H54 (cell line): ENCODE measurements around the gene ART3.

Experiments
- DNase-seq: peaks from one replicate; pipeline ENCODE4 v3.0.0; 2011; ENCODE audit warnings: low spot score, mixed read lengths; ENCODE audit not compliant: insufficient read length
- FAIRE-seq: peaks from 3 replicates; lab custom pipeline; 2011; peaks lifted over from hg19 to GRCh38; lab: Jason Lieb, UNC
- POLR2A ChIP-seq: IDR thresholded peaks from 2 replicates; pipeline ENCODE4 v1.6.1; 2011; ENCODE audit warnings: low read depth, mild to moderate bottlenecking, low read length

The ART3 gene

DNA sequence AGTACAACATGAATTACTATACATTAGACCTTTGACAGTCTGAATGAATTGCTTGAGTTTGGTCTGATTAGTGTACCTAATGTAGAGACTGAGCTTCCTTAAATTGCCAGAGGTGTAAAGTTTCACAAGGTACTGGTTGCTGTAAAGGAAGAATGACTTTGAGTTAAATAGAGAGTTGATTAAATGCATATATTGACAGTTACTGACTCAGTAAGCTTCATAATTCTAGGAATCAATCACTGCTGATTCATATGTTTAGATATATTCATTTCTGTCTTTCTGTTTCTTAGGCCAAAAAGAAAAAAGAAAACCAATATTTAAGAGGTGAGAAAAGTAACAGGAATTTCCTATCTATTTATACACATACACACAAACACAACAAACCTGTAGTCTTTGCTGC, 16.2 kb upstream of the ART3 start:
- no peak for FAIRE-seq
- no peak for DNase-seq

DNA sequence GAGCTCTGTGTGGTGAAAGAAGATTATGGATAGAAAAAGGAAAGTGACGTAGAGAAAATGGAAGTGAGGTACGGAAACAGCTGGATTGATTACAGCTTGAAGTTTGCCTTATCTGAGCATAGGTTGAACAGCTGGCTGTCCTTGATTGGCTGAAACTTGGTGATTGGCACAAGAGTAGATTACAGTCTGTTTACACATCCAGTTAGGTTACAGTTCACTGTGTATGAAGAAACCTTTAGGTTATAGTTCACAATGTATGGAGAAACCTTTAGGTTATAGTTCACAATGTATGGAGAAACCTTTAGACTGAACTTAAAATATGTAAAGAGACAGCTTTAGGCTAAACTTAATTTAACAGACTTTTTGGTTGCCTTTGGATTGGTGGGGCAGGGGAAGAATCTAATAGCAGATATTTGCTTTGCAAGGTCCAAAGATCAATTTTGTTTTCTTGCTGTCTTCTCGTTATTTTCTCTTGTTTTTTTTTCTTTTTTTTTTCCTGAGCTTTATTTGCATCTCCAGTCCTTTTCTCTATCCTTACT, 15.6 kb upstream of the ART3 start:
- DNase-seq (no peak), FAIRE-seq (no peak)
- no peak for TF ChIP-seq POLR2A

More for the DNA sequence above, 16.2 kb upstream of the ART3 start:
- TF ChIP-seq POLR2A, result no peak

GRCh38 chr4:76059750-76060149, 14.8 kb upstream of the ART3 start:
- TF ChIP-seq POLR2A, result no peak
- DNase-seq, result no peak
- FAIRE-seq, result no peak

- DNase-seq (no peak), FAIRE-seq (no peak)
- no peak for TF ChIP-seq POLR2A
Observed at GRCh38 chr4:76060506-76060905, 14.0 kb upstream of the ART3 start.

DNA sequence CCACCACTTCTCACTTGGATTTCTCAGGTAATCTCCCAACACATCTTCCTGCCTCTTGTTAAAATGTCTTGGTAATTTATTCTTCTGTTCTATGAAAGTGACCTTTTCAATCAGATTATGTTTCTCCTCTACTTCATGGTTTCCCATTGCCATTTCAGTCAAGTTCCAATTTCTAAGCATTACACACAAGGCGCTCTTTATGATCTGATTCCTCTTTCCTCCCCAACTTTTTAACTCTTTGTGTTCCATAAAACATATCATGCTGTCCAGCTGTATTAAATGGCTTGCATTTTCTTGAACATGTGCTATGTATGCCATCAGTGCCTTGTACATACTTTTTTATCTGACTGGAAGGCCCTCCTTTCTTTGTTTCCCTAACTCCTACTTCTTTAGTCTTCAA, 13.1 kb upstream of the ART3 start:
- no peak for TF ChIP-seq POLR2A
- no peak for FAIRE-seq
- DNase-seq, result no peak

- FAIRE-seq (no peak), DNase-seq (no peak)
- TF ChIP-seq POLR2A, result no peak
Observed at GRCh38 chr4:76061982-76062381, 12.5 kb upstream of the ART3 start.

- no peak for DNase-seq
- no peak for FAIRE-seq
- no peak for TF ChIP-seq POLR2A
Observed at GRCh38 chr4:76066546-76066945, 8.0 kb upstream of the ART3 start.

DNA sequence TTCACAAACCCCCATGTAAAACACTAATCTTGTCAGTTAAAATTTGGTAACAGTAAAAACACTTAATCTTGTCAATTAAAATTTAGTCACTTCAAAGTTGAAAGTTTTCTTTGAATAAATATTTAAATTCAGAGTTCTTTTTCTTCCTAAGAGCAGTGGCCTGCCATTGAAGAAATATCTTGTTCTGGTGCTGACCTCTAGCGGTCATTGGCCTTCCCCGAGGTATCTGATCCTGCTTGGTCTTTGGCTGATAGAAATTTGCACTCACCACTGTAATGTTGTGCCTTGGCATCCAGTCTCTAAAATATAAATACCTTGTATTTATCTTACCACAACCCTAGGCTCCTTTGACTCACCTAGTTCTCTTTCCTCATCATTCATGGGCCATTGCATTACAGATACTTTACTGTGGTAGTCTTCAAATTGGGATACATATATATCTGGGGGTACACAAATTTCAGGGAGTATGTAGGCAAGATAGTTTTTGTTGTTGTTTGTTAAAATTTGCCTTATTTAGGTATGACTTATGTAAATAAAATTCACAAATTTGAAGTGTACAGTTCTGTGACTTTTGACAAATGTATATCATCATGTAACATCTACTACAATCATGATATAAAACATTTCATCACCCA, 6.7 kb upstream of the ART3 start:
- FAIRE-seq (peak; percentile 64), DNase-seq (peak; percentile 23)
- no peak for TF ChIP-seq POLR2A

DNA sequence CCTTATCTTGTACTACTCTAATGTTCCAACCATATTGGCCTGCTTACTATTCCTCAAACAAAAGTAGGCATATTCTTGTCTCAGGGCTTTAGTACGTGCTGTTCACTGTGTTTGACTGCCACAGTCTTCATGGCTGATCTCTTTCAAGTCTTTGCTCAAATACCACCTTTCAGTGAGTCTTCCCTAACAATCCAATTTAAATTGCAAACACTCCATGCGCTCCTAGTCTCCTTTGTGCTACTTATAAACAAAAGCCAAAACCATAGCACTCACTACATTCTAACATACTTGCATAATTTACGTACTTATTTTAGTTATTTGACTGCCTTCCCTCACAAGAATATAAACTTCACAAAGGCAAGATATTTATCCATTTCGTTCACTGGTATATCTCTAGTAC, 1.7 kb upstream of the ART3 start:
- DNase-seq (no peak), FAIRE-seq (no peak)
- TF ChIP-seq POLR2A, result no peak

DNA sequence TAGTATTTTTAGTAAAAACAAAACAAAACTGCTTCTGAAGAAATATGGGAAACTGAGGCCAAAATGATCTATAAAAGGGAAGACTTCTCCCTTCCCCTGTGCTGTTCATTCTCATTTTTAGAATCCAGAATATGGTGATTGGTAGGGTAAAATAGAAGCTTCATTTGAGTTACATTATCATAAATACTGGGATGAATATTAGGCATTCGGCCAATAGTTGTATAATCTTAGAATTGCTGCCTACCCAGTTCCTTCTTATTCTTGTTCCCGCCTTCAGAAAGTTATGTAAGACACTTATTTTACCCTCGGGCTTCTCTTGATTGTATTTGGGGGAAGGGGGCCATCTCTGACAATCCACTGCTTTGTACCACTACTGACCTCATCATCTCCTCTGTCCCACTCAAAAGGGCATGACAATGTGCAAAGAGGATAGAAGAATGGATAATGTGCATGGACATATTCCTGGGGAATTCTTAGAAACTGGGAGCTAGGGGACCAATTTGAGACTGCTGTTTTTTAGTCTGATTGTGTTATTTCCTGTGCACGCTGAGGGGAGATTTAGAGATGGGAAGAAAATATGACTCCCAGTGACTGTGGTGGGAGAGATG, 588 bp downstream of the ART3 start:
- no peak for TF ChIP-seq POLR2A
- no peak for DNase-seq
- FAIRE-seq, result no peak

GRCh38 chr4:76078033-76078613, 3.6 kb downstream of the ART3 start:
- no peak for FAIRE-seq

GRCh38 chr4:76083386-76083988, 9.0 kb downstream of the ART3 start:
- no peak for TF ChIP-seq POLR2A
- FAIRE-seq (no peak), DNase-seq (no peak)

More at GRCh38 chr4:76078033-76078613, 3.6 kb downstream of the ART3 start:
- DNase-seq, result no peak
- no peak for TF ChIP-seq POLR2A

DNA sequence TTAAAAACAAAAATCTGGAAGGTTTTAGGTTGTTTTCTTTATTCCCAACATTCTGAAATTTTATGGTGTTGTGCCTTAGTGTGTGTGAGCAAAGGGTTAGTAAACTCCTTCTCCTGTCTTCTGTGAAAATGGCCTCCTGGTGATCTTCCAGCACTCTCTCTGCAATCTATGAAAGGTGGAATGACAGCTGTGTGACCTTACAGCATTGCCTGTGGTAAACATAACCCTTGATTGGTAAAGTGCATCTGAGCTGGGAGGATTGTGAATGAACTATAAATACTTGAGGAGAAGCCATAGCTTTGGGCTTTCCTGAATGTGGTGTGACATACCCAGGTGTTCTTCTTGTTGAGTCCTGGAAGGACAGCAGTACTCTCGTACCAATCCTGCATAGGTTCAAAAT, 10.0 kb downstream of the ART3 start:
- no peak for DNase-seq
- TF ChIP-seq POLR2A, result no peak
- no peak for FAIRE-seq
